HepG2 (cell line): ENCODE results near the gene MIEF2. TPM values are rescaled to one million over a fixed set of nuclear protein-coding genes. Genes with fewer than 3 reads are reported as not detected.

Source experiments
- CREM ChIP-seq, 2 experiments: sonication (generic) in 1 of 2; formaldehyde crosslinking in 1 of 2; IDR thresholded peaks; 2 replicates each; pipeline versions ENCODE4 v1.4.0 to v1.6.1; 2016 to 2020; ENCODE audit warnings: antibody characterized with exemption in 1 of 2, mild to moderate bottlenecking in 1 of 2, missing genetic modification reagents in 1 of 2
- DR1 ChIP-seq: sonication (generic); formaldehyde crosslinking; IDR thresholded peaks from 2 replicates; pipeline ENCODE4 v1.8.0; 2021; ENCODE audit warnings: mild to moderate bottlenecking, missing genetic modification reagents, inconsistent platforms
- MTERF4 ChIP-seq: sonication (generic); formaldehyde crosslinking; IDR thresholded peaks from 2 replicates; pipeline ENCODE4 v1.8.0; 2023; ENCODE audit warnings: mild to moderate bottlenecking, missing genetic modification reagents
- POLR2AphosphoS5 ChIP-seq: IDR thresholded peaks from 2 replicates; pipeline ENCODE4 v1.6.1; 2012; ENCODE audit warnings: low read depth, low read length
- TGIF2 ChIP-seq: IDR thresholded peaks from 2 replicates; pipeline ENCODE4 v1.6.1; 2016; ENCODE audit warnings: control low read depth, missing compliant biosample characterization
- ZHX2 ChIP-seq, 2 experiments: sonication (generic) in 1 of 2; formaldehyde crosslinking in 1 of 2; IDR thresholded peaks; 2 replicates each; pipeline versions ENCODE4 v1.6.1 to v1.9.0; 2014 to 2022; ENCODE audit warnings: antibody characterized with exemption in 1 of 2, borderline replicate concordance in 1 of 2, inconsistent platforms in 1 of 2, low read depth in 1 of 2, missing genetic modification reagents in 1 of 2
- ZNF138 ChIP-seq: sonication (generic); formaldehyde crosslinking; IDR thresholded peaks from 2 replicates; pipeline ENCODE4 v1.5.0; 2020; ENCODE audit warnings: mild to moderate bottlenecking, low read depth, missing genetic modification reagents
- ZNF225 ChIP-seq: sonication (generic); formaldehyde crosslinking; IDR thresholded peaks from 2 replicates; pipeline ENCODE4 v1.4.0; 2020; ENCODE audit warnings: mild to moderate bottlenecking, missing genetic modification reagents
- ZNF343 ChIP-seq: sonication (generic); formaldehyde crosslinking; IDR thresholded peaks from 2 replicates; pipeline ENCODE4 v1.4.0; 2020; ENCODE audit warnings: mild to moderate bottlenecking, missing genetic modification reagents
- ZNF768 ChIP-seq: sonication (generic); formaldehyde crosslinking; IDR thresholded peaks from 2 replicates; pipeline ENCODE4 v1.4.0; 2020; ENCODE audit warnings: missing genetic modification reagents
- polyA plus RNA-seq, 8 experiments: library from polyadenylated mRNA; depleted of rRNA in 3 of 8; stranded (reverse) in 7 of 8; unstranded in 1 of 8; fragments of >200 nt; fragmentation: Illumina TruSeq in 4 of 8; extraction: Trizol in 4 of 8; gene quantifications; 2 replicates each; pipeline versions ENCODE4 v1.2.1 to v1.2.3, GENCODE V29; 2011 to 2016; ENCODE audit warnings: low read depth in 4 of 8, missing spikeins in 1 of 8, mixed read lengths in 1 of 8; ENCODE audit not compliant: insufficient read depth in 1 of 8
- total RNA-seq, 5 experiments: library from RNA; depleted of rRNA; stranded (reverse); fragments of >200 nt; fragmentation: Illumina TruSeq; extraction: Trizol; gene quantifications; 2 replicates each; pipeline ENCODE4 v1.2.3, GENCODE V29; 2016; ENCODE audit warnings: low read depth in 1 of 5
- TF ChIP-seq, protein P1 (sequence below): sonication (generic); formaldehyde crosslinking; IDR thresholded peaks from 2 replicates; pipeline ENCODE4 v1.8.0; 2022; ENCODE audit warnings: missing genetic modification reagents, mild to moderate bottlenecking, inconsistent platforms, borderline replicate concordance
- TF ChIP-seq, protein P2 (sequence below), 2 experiments: sonication (generic) in 1 of 2; formaldehyde crosslinking in 1 of 2; IDR thresholded peaks; 2 replicates each; pipeline versions ENCODE4 v1.4.0 to v1.6.1; 2018 to 2020; ENCODE audit warnings: missing genetic modification reagents in 2 of 2, borderline replicate concordance in 1 of 2, low read depth in 1 of 2, mild to moderate bottlenecking in 1 of 2, missing biosample characterization in 1 of 2
- TF ChIP-seq, protein P3 (sequence below): sonication (generic); formaldehyde crosslinking; IDR thresholded peaks from 2 replicates; pipeline ENCODE4 v1.8.1; 2022; ENCODE audit warnings: mild to moderate bottlenecking, missing genetic modification reagents

MIEF2 gene
- total and polyA plus RNA-seq, 2 of the 13 experiments (the other 11 are each of a cell fraction or from before 2014, with no cell fraction given), result 6.0 to 8.0 TPM

GRCh38 chr17:18314731-18315561 is 54.5 kb downstream of the MIEF2 start, which contains the start of the genes SMCR8 and TOP3A (continued):
- 0 out of 2 replicates have a peak, but pooled peaks have one; percentile 41 for TF ChIP-seq TGIF2 (CRISPR knock-in tag)
- TF ChIP-seq ZNF138 (CRISPR knock-in tag), result peak; percentile 86; the same call in 1 of the 2 replicates
- TF ChIP-seq, protein P1, sequence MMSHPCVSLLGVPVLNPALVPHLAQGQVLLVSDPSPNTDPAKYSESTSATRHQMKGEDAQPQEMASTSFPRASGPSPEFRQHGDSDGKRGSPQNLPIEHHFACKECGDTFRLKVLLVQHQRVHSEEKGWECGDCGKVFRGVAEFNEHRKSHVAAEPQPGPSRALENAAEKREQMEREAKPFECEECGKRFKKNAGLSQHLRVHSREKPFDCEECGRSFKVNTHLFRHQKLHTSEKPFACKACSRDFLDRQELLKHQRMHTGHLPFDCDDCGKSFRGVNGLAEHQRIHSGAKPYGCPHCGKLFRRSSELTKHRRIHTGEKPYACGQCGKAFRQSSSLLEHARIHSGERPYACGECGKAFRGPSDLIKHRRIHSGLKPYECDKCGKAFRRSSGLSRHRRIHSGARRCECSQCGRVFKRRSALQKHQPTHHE, result peak; percentile 91; the same call in 1 of the 2 replicates
- TF ChIP-seq, protein P2, sequence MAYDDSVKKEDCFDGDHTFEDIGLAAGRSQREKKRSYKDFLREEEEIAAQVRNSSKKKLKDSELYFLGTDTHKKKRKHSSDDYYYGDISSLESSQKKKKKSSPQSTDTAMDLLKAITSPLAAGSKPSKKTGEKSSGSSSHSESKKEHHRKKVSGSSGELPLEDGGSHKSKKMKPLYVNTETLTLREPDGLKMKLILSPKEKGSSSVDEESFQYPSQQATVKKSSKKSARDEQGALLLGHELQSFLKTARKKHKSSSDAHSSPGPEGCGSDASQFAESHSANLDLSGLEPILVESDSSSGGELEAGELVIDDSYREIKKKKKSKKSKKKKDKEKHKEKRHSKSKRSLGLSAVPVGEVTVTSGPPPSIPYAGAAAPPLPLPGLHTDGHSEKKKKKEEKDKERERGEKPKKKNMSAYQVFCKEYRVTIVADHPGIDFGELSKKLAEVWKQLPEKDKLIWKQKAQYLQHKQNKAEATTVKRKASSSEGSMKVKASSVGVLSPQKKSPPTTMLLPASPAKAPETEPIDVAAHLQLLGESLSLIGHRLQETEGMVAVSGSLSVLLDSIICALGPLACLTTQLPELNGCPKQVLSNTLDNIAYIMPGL (CRISPR knock-in tag; IDR thresholded peaks at IDR 0.05; ENCODE audit: borderline replicate concordance in 1 of 2, low read depth in 1 of 2), result peak in 1 of 2 experiments; percentile 80; a peak in 3 of 4 replicates
- TF ChIP-seq ZNF225 (CRISPR knock-in tag), result peak; percentile 18; the same call in 1 of the 2 replicates
- peak; percentile 84; the same call in 1 of the 2 replicates for TF ChIP-seq MTERF4
- TF ChIP-seq ZHX2 (IDR thresholded peaks at IDR 0.05; ENCODE audit: low read depth), result peak; percentile 84
- TF ChIP-seq ZHX2 (CRISPR knock-in tag; IDR thresholded peaks at IDR 0.05; ENCODE audit: borderline replicate concordance), result no peak
- TF ChIP-seq DR1 (CRISPR knock-in tag), result peak; percentile 13; the same call in 1 of the 2 replicates
- TF ChIP-seq, protein P3, sequence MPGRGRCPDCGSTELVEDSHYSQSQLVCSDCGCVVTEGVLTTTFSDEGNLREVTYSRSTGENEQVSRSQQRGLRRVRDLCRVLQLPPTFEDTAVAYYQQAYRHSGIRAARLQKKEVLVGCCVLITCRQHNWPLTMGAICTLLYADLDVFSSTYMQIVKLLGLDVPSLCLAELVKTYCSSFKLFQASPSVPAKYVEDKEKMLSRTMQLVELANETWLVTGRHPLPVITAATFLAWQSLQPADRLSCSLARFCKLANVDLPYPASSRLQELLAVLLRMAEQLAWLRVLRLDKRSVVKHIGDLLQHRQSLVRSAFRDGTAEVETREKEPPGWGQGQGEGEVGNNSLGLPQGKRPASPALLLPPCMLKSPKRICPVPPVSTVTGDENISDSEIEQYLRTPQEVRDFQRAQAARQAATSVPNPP (CRISPR knock-in tag), result no peak; the same call in 1 of the 2 replicates
- peak; percentile 95 for TF ChIP-seq CREM (IDR thresholded peaks at IDR 0.05)
- TF ChIP-seq CREM (CRISPR knock-in tag; IDR thresholded peaks at IDR 0.05), result no peak
- peak; percentile 97 for TF ChIP-seq ZNF343 (CRISPR knock-in tag)
- peak; percentile 69 for TF ChIP-seq POLR2AphosphoS5
- TF ChIP-seq ZNF768 (CRISPR knock-in tag), result peak; percentile 68
